Keratinocyte (primary cell): Measurements from ENCODE around the gene DHH. TPM values are rescaled to one million over a fixed set of nuclear protein-coding genes. Genes with fewer than 3 reads are reported as not detected.

Experiments used
- DNase-seq: peaks from one replicate; pipeline ENCODE4 v3.0.0-alpha.2; 2011; ENCODE audit warnings: low read depth, missing footprints, low spot score
- FAIRE-seq: peaks from 2 replicates; lab custom pipeline; 2011; peaks lifted over from hg19 to GRCh38; lab: Jason Lieb, UNC
- H2AFZ ChIP-seq: 2 replicates; pipeline ENCODE4 v1.6.0; 2012; ENCODE audit warnings: low read length, control low read depth, inconsistent platforms; ENCODE audit not compliant: control insufficient read depth
- H3K27ac ChIP-seq: 2 replicates; pipeline ENCODE4 v1.5.1; 2011; ENCODE audit warnings: low read length; ENCODE audit not compliant: control insufficient read depth, insufficient read depth
- H3K27me3 ChIP-seq: 3 replicates; pipeline ENCODE4 v1.6.0; 2011; ENCODE audit warnings: low read length; ENCODE audit not compliant: control insufficient read depth, insufficient read depth; ENCODE audit errors: extremely low read depth
- H3K36me3 ChIP-seq, 2 experiments: 2 replicates in 1 of 2; 3 replicates in 1 of 2; pipeline ENCODE4 v1.5.1; 2011; ENCODE audit warnings: low read length in 2 of 2, mild to moderate bottlenecking in 1 of 2; ENCODE audit not compliant: control insufficient read depth in 2 of 2, insufficient read depth in 2 of 2; ENCODE audit errors: extremely low read depth in 1 of 2
- H3K4me1 ChIP-seq: 3 replicates; pipeline ENCODE4 v1.5.1; 2011; ENCODE audit warnings: low read length; ENCODE audit not compliant: control insufficient read depth, insufficient read depth; ENCODE audit errors: extremely low read depth
- H3K4me2 ChIP-seq: 3 replicates; pipeline ENCODE4 v1.6.0; 2011; ENCODE audit warnings: low read depth, low read length; ENCODE audit not compliant: control insufficient read depth, insufficient read depth; ENCODE audit errors: extremely low read depth
- H3K4me3 ChIP-seq, 3 experiments: fragments of 200-600 bp in 1 of 3; sonication (generic) in 1 of 3; 2 replicates in 2 of 3; 3 replicates in 1 of 3; pipeline ENCODE4 v1.5.1; 2011 to 2016; ENCODE audit warnings: low read length in 3 of 3, mild to moderate bottlenecking in 3 of 3, control low read depth in 2 of 3, inconsistent platforms in 1 of 3, low read depth in 1 of 3, mixed read lengths in 1 of 3, mixed run types in 1 of 3, moderate library complexity in 1 of 3; ENCODE audit not compliant: control insufficient read depth in 2 of 3, insufficient read depth in 2 of 3; ENCODE audit errors: extremely low read depth in 1 of 3
- H3K79me2 ChIP-seq: 2 replicates; pipeline ENCODE4 v1.6.0; 2012; ENCODE audit warnings: low read length; ENCODE audit not compliant: control insufficient read depth, insufficient read depth
- H3K9ac ChIP-seq: 3 replicates; pipeline ENCODE4 v1.6.0; 2011; ENCODE audit warnings: low read length; ENCODE audit not compliant: control insufficient read depth, insufficient read depth; ENCODE audit errors: extremely low read depth
- H3K9me1 ChIP-seq: 3 replicates; pipeline ENCODE4 v1.6.0; 2011; ENCODE audit warnings: low read length; ENCODE audit not compliant: control insufficient read depth, insufficient read depth; ENCODE audit errors: extremely low read depth
- H3K9me3 ChIP-seq: 2 replicates; pipeline ENCODE4 v1.5.1; 2012; ENCODE audit warnings: low read depth, low read length; ENCODE audit not compliant: control insufficient read depth
- H4K20me1 ChIP-seq: 3 replicates; pipeline ENCODE4 v1.6.0; 2011; ENCODE audit warnings: low read length; ENCODE audit not compliant: control insufficient read depth, insufficient read depth; ENCODE audit errors: extremely low read depth
- EZH2 ChIP-seq: IDR thresholded peaks from one replicate; pipeline ENCODE4 v1.6.1; 2012; ENCODE audit warnings: inconsistent platforms, mild to moderate bottlenecking, low read length, moderate library complexity
- dilution Hi-C: fragments of 300-500 bp; cut with MboI; formaldehyde crosslinking; loops from one replicate; pipeline ENCODE4 v1.7.0; 2020; ENCODE audit warnings: low sequenced_read_pairs; ENCODE audit not compliant: extremely low pct_ligation_motif_present
- polyA plus RNA-seq, 5 experiments: library from polyadenylated mRNA; depleted of rRNA in 3 of 5; stranded (reverse) in 3 of 5; stranded (forward) in 1 of 5; unstranded in 1 of 5; fragments of >200 nt; gene quantifications; 1 replicate in 1 of 5; 2 replicates in 3 of 5; 3 replicates in 1 of 5; pipeline versions ENCODE4 v1.2.1 to v1.2.3, GENCODE V29; 2011 to 2012; ENCODE audit warnings: missing spikeins in 2 of 5, low read depth in 1 of 5, low replicate concordance in 1 of 5
- small RNA-seq, 3 experiments: library from RNA; depleted of rRNA; stranded (forward); fragments of <200 nt; gene quantifications; one replicate each; pipeline ENCODE3, GENCODE V24; 2012; ENCODE audit warnings: low read depth in 3 of 3, low replicate concordance in 1 of 3; ENCODE audit not compliant: insufficient read length in 3 of 3
- TF ChIP-seq, protein P1 (sequence below), 3 experiments: IDR thresholded peaks in 1 of 3; conservative IDR thresholded peaks in 1 of 3; optimal IDR thresholded peaks in 1 of 3; 2 replicates in 2 of 3; 3 replicates in 1 of 3; pipeline versions ENCODE3 to v1.5.1; 2011; ENCODE audit warnings: low read length in 3 of 3, mild to moderate bottlenecking in 3 of 3, moderate library complexity in 2 of 3, control low read depth in 1 of 3, inconsistent platforms in 1 of 3; ENCODE audit not compliant: insufficient read depth in 2 of 3; ENCODE audit errors: extremely low read depth in 1 of 3

Gene DHH
- polyA plus RNA-seq, 1 donor (not counting 4 experiments of a cell fraction or from before 2014, with no cell fraction given): not detected

DNA sequence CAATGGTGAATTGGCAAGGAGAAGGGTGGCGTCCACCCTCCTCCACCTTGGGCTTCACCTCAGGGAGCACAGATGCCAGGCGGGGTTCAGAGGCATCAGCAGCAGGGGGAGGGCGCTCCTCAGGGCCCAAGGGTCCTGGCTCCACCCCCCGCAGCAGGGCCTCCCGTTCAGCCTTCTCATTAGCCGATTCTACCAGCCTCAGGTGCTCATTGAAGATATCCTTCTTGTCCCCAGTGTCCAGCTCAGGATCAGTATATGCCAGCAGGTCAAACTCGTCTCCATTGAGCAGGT, 56.7 kb downstream of the DHH start:
- Histone ChIP-seq H3K9me1 (peaks cover 2% of the 10 kb centered on the region), H3K9me3 (no peaks in the 10 kb centered on the region), H3K4me3 (no peak overlapping the region), H3K79me2 (peaks cover 3% of the 10 kb centered on the region), H4K20me1 (no peaks in the 10 kb centered on the region), H3K9ac (no peak overlapping the region), H2AFZ (no peak overlapping the region), H3K4me1 (no peaks in the 10 kb centered on the region), H3K36me3 (peaks cover 56 to 69% of the 10 kb centered on the region in 2 experiments), H3K27me3 (no peaks in the 10 kb centered on the region), H3K27ac (no peak overlapping the region), H3K4me2 (no peak overlapping the region)
- no peak for TF ChIP-seq EZH2
- TF ChIP-seq, protein P1, sequence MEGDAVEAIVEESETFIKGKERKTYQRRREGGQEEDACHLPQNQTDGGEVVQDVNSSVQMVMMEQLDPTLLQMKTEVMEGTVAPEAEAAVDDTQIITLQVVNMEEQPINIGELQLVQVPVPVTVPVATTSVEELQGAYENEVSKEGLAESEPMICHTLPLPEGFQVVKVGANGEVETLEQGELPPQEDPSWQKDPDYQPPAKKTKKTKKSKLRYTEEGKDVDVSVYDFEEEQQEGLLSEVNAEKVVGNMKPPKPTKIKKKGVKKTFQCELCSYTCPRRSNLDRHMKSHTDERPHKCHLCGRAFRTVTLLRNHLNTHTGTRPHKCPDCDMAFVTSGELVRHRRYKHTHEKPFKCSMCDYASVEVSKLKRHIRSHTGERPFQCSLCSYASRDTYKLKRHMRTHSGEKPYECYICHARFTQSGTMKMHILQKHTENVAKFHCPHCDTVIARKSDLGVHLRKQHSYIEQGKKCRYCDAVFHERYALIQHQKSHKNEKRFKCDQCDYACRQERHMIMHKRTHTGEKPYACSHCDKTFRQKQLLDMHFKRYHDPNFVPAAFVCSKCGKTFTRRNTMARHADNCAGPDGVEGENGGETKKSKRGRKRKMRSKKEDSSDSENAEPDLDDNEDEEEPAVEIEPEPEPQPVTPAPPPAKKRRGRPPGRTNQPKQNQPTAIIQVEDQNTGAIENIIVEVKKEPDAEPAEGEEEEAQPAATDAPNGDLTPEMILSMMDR (optimal IDR thresholded peaks at IDR 0.05 in 1 of 3, IDR thresholded peaks at IDR 0.05 in 1 of 3, conservative IDR thresholded peaks at IDR 0.05 in 1 of 3; ENCODE audit: extremely low read depth in 1 of 3, insufficient read depth in 2 of 3, low read length in 3 of 3): no peak
- FAIRE-seq: no peak
- dilution Hi-C loops: no loop called here
- DNase-seq: no peak

DNA sequence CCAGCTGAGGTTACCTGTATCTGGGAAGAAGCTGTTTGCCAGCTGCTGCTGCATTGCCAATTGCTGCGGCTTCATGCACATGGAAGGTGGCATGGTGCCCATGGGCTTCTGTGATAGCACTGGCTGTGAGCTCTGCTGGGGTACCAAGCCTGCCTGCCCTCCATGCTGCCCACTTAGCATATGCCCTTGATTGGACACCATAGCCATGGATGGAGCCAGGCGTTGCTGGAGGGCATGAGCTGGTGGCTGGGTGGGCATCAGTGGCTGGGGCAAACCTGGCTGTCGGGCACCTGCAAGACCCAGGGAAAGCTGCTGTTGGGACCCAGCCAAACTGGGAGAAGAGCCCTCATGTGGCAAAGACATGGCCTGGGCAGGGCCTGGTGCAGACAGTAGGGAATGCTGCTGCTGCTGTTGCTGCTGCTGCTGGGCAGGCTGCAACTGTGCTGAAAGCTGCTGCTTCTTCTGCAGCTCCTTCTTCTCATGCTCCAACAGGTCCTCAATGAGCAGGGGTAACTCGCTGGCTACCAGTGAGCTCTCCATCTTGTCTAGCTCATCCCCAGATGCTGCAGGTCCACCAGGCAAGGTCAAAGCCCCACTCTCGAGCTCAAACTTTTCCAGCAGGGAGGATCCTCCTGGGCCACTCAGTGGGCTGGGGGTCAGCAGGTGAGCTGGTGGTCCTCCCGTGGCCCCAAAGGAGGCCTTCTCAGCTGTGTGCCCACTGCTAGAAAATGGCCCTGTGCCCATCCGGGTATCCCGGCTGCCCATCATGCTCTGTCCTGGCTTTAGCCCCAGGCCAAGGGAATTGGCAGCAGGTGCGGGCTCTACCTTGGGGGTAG, 57.3 kb downstream of the DHH start:
- peaks cover 2% of the 10 kb centered on the region for H3K9me1 ChIP-seq
- TF ChIP-seq EZH2: no peak
- H3K4me1 ChIP-seq: no peaks in the 10 kb centered on the region
- no peak overlapping the region for H3K4me2 ChIP-seq
- no peak overlapping the region for H2AFZ ChIP-seq
- DNase-seq (no peak), FAIRE-seq (no peak)
- no peak overlapping the region for H3K4me3 ChIP-seq
- peaks cover 54 to 67% of the 10 kb centered on the region in 2 experiments for H3K36me3 ChIP-seq
- H3K27me3 ChIP-seq: no peaks in the 10 kb centered on the region
- H3K79me2 ChIP-seq: peaks cover 3% of the 10 kb centered on the region
- H3K9ac ChIP-seq: no peak overlapping the region
- peaks cover 3% of the 10 kb centered on the region for H4K20me1 ChIP-seq
- H3K9me3 ChIP-seq: no peaks in the 10 kb centered on the region
- H3K27ac ChIP-seq: no peak overlapping the region
- dilution Hi-C loops: no loop called here

Small RNA genes within 50 kb of the gene (small RNA-seq; reads per million reads assigned to genes)
- gene RF00019: 0 reads per million in 3 experiments

Other genes with a start within 250 kb of the DHH start
- gene DDX23, start 242.6 kb downstream of the DHH start, polyA plus RNA-seq: 36.9 to 64.6 TPM (median 57.8 TPM) in 3 replicates
- gene RND1, start 228.9 kb downstream of the DHH start, polyA plus RNA-seq: 0.05 to 0.30 TPM (median 0.16 TPM) in 3 replicates
- 9.5 to 18.4 TPM (median 18.1 TPM) in 3 replicates for gene FKBP11, start 169.3 kb downstream of the DHH start, polyA plus RNA-seq
- gene ARF3, start 137.3 kb downstream of the DHH start, polyA plus RNA-seq: 236 to 253 TPM (median 250 TPM) in 3 replicates
- gene WNT10B, start 123.1 kb downstream of the DHH start, polyA plus RNA-seq: 0.09 to 0.24 TPM (median 0.22 TPM) in 3 replicates
- gene WNT1, start 116.5 kb downstream of the DHH start, polyA plus RNA-seq: not detected in 3 replicates
- gene DDN, start 95.4 kb downstream of the DHH start, polyA plus RNA-seq: 0.09 to 0.17 TPM (median 0.10 TPM) in 3 replicates
- gene PRKAG1, start 76.0 kb downstream of the DHH start, polyA plus RNA-seq: 105 to 125 TPM (median 123 TPM) in 3 replicates
- gene KMT2D, start 34.0 kb downstream of the DHH start, polyA plus RNA-seq: 9.3 to 12.1 TPM (median 9.8 TPM) in 3 replicates
- 0.31 to 0.63 TPM (median 0.51 TPM) in 3 replicates for gene RHEBL1, start 24.8 kb downstream of the DHH start, polyA plus RNA-seq
- 22.9 to 30.1 TPM (median 28.0 TPM) in 3 replicates for gene LMBR1L, start 16.0 kb upstream of the DHH start, polyA plus RNA-seq
- 1,122 to 2,676 TPM (median 2,055 TPM) in 3 replicates for gene TUBA1B, start 36.6 kb upstream of the DHH start, polyA plus RNA-seq
- gene TUBA1A, start 94.3 kb upstream of the DHH start, polyA plus RNA-seq: 288 to 427 TPM (median 375 TPM) in 3 replicates
- gene TUBA1C, start 170.3 kb upstream of the DHH start, polyA plus RNA-seq: 1,709 to 2,744 TPM (median 1,922 TPM) in 3 replicates
- 0.05 to 0.11 TPM (median 0.08 TPM) in 3 replicates for gene PRPH, start 200.3 kb upstream of the DHH start, polyA plus RNA-seq
- 1.7 to 14.1 TPM (median 12.7 TPM) in 3 replicates for gene TROAP, start 228.5 kb upstream of the DHH start, polyA plus RNA-seq
- gene C1QL4, start 242.4 kb upstream of the DHH start, polyA plus RNA-seq: 0.07 to 0.10 TPM (median 0.09 TPM) in 3 replicates